GM23338 (cell line): Measurements from ENCODE around the gene PSMD13.

Source experiments
- CREB1 ChIP-seq: fragments of 250-450 bp; sonication (Bioruptor Pico); IDR thresholded peaks from 2 replicates; pipeline ENCODE4 v1.5.0; 2020; ENCODE audit warnings: low read depth, mild to moderate bottlenecking, moderate library complexity
- CTCF ChIP-seq, 2 experiments: fragments of 200-600 bp in 1 of 2; sonication (generic) in 1 of 2; conservative IDR thresholded peaks; 2 replicates each; pipeline versions ENCODE4 v1.5.1 to v1.6.1; 2016 to 2017; ENCODE audit warnings: antibody characterized with exemption in 2 of 2, low read depth in 2 of 2, mild to moderate bottlenecking in 2 of 2, moderate library complexity in 1 of 2
- EZH2 ChIP-seq: fragments of 200-600 bp; sonication (generic); IDR thresholded peaks from one replicate; pipeline ENCODE4 v1.8.0; 2017; ENCODE audit warnings: antibody characterized with exemption, mild to moderate bottlenecking, low read depth; ENCODE audit not compliant: unreplicated experiment
- JUNB ChIP-seq: IDR thresholded peaks from one replicate; pipeline ENCODE4 v1.6.1; 2016; ENCODE audit warnings: antibody characterized with exemption; ENCODE audit not compliant: unreplicated experiment
- POLR2AphosphoS5 ChIP-seq: IDR thresholded peaks from 2 replicates; pipeline ENCODE4 v1.6.1; 2016; ENCODE audit warnings: antibody characterized with exemption, low read depth
- REST ChIP-seq: IDR thresholded peaks from one replicate; pipeline ENCODE4 v1.6.1; 2018; ENCODE audit warnings: antibody characterized with exemption; ENCODE audit not compliant: unreplicated experiment
- ZNF114 ChIP-seq: fragments of 250-450 bp; sonication (Bioruptor Pico); IDR thresholded peaks from 2 replicates; pipeline ENCODE4 v1.5.0; 2020; ENCODE audit warnings: mild to moderate bottlenecking, moderate library complexity

GRCh38 chr11:212150-213100, 24.4 kb upstream of the PSMD13 start:
- no peak for TF ChIP-seq CTCF (conservative IDR thresholded peaks at IDR 0.05; ENCODE audit: low read depth in 2 of 2)
- TF ChIP-seq CREB1 (CRISPR knock-in tag) = no peak
- no peak for TF ChIP-seq JUNB
- no peak for TF ChIP-seq REST
- no peak for TF ChIP-seq EZH2
- TF ChIP-seq ZNF114 (CRISPR knock-in tag) = no peak
- TF ChIP-seq POLR2AphosphoS5 = no peak
